HepG2 (cell line): ENCODE data around the gene SLCO3A1. TPM values are rescaled to one million over a fixed set of nuclear protein-coding genes. Genes with fewer than 3 reads are reported as not detected.

ENCODE experiments used
- ATAC-seq: fragments of 200-7000 bp; cut with Tn5 transposase; 3 replicates; pipeline ENCODE4 v1.9.1; 2020; ENCODE audit warnings: mild to moderate bottlenecking, moderate library complexity
- BruUV-seq: library from RNA; stranded (reverse); fragments of 400-500 nt; replicated peaks from 2 replicates; lab custom pipeline; 2021; lab: Mats Ljungman, UMichigan
- CTCF ChIA-PET: fragments of 300-600 bp; formaldehyde crosslinking; extraction: SDS; loops from one replicate; lab custom pipeline; 2021; ENCODE audit warnings: low total read pairs, inconsistent platforms, low intra/inter-chr PET ratio; lab: Yijun Ruan, JAX
- POLR2A ChIA-PET: fragments of 350-600 bp; sonication (Branson Sonifier 250); formaldehyde crosslinking; loops from one replicate; lab custom pipeline; 2020; ENCODE audit warnings: antibody characterized with exemption, inconsistent platforms; lab: Yijun Ruan, JAX
- DNase-seq: peaks from one replicate; pipeline ENCODE4 v3.0.0-alpha.2; 2015; ENCODE audit warnings: low spot score
- FAIRE-seq: peaks from 3 replicates; lab custom pipeline; 2011; peaks lifted over from hg19 to GRCh38; lab: Jason Lieb, UNC
- H2AFZ ChIP-seq: one replicate; pipeline ENCODE4 v1.6.1; 2011; ENCODE audit warnings: low read length, inconsistent platforms
- H3K27ac ChIP-seq: fragments of 300-600 bp; 3 replicates; pipeline ENCODE4 v1.8.0; 2011; ENCODE audit warnings: mixed run types, mild to moderate bottlenecking, mixed read lengths, low read length, inconsistent platforms; ENCODE audit not compliant: insufficient read depth; ENCODE audit errors: extremely low read length
- H3K27me3 ChIP-seq, 2 experiments: fragments of 200-600 bp in 1 of 2; 2 replicates in 1 of 2; 3 replicates in 1 of 2; pipeline versions ENCODE4 v1.6.0 to v1.8.0; 2011; ENCODE audit warnings: low read length in 2 of 2, mild to moderate bottlenecking in 2 of 2, moderate library complexity in 2 of 2, inconsistent platforms in 1 of 2; ENCODE audit not compliant: insufficient read depth in 2 of 2, control insufficient read depth in 1 of 2
- H3K36me3 ChIP-seq, 2 experiments: fragments of 200-600 bp in 1 of 2; replicated peaks in 1 of 2; 2 replicates in 1 of 2; 3 replicates in 1 of 2; pipeline versions ENCODE4 v1.5.1 to v1.8.0; 2011; ENCODE audit warnings: low read length in 2 of 2, inconsistent platforms in 1 of 2; ENCODE audit not compliant: insufficient read depth in 2 of 2, control insufficient read depth in 1 of 2
- H3K4me1 ChIP-seq: 2 replicates; pipeline ENCODE4 v1.5.1; 2012; ENCODE audit warnings: low read length, inconsistent platforms; ENCODE audit not compliant: insufficient read depth
- H3K4me2 ChIP-seq: 2 replicates; pipeline ENCODE4 v1.6.0; 2011; ENCODE audit warnings: low read depth, low read length, inconsistent platforms
- H3K4me3 ChIP-seq, 3 experiments: fragments of 200-600 bp in 1 of 3; sonication (generic), shearing (Covaris generic) in 1 of 3; replicated peaks in 1 of 3; 2 replicates each; pipeline ENCODE4 v1.5.1; 2011 to 2016; ENCODE audit warnings: low read length in 3 of 3, inconsistent platforms in 2 of 3, low read depth in 2 of 3, mild to moderate bottlenecking in 2 of 3, control low read depth in 1 of 3, mixed read lengths in 1 of 3; ENCODE audit not compliant: insufficient read depth in 1 of 3
- H3K79me2 ChIP-seq: one replicate; pipeline ENCODE4 v1.6.1; 2011; ENCODE audit warnings: low read length, inconsistent platforms; ENCODE audit not compliant: insufficient read depth
- H3K9ac ChIP-seq: 2 replicates; pipeline ENCODE4 v1.6.0; 2011; ENCODE audit warnings: mild to moderate bottlenecking, low read depth, low read length, inconsistent platforms; ENCODE audit not compliant: insufficient read depth
- H3K9me3 ChIP-seq: 2 replicates; pipeline ENCODE4 v1.5.1; 2012; ENCODE audit warnings: mild to moderate bottlenecking, low read length
- H4K20me1 ChIP-seq: 2 replicates; pipeline ENCODE4 v1.6.0; 2011; ENCODE audit warnings: inconsistent platforms, mild to moderate bottlenecking, low read length, moderate library complexity; ENCODE audit not compliant: insufficient read depth
- AHDC1 ChIP-seq: sonication (generic); formaldehyde crosslinking; IDR thresholded peaks from 2 replicates; pipeline ENCODE4 v1.5.1; 2020; ENCODE audit warnings: mild to moderate bottlenecking, missing genetic modification reagents, borderline replicate concordance
- BCL6 ChIP-seq: IDR thresholded peaks from 2 replicates; pipeline ENCODE4 v1.6.1; 2016; ENCODE audit warnings: missing genetic modification reagents, missing compliant biosample characterization
- CBX1 ChIP-seq: IDR thresholded peaks from one replicate; pipeline ENCODE4 v1.6.1; 2016; ENCODE audit warnings: antibody characterized with exemption, low read depth
- GABPA ChIP-seq, 2 experiments: IDR thresholded peaks; 2 replicates each; pipeline ENCODE4 v1.6.1; 2011 to 2016; ENCODE audit warnings: low read depth in 2 of 2, low read length in 1 of 2, missing biosample characterization in 1 of 2, missing genetic modification characterization in 1 of 2
- IRF2 ChIP-seq: IDR thresholded peaks from 2 replicates; pipeline ENCODE4 v1.6.1; 2018; ENCODE audit warnings: missing genetic modification reagents, missing compliant biosample characterization
- MED1 ChIP-seq: sonication (generic); formaldehyde crosslinking; IDR thresholded peaks from 2 replicates; pipeline ENCODE4 v1.4.0; 2020; ENCODE audit warnings: missing genetic modification reagents
- NFE2L1 ChIP-seq: sonication (generic); formaldehyde crosslinking; IDR thresholded peaks from 2 replicates; pipeline ENCODE4 v1.4.0; 2020; ENCODE audit warnings: missing genetic modification reagents, mild to moderate bottlenecking, borderline replicate concordance
- NONO ChIP-seq, 2 experiments: fragments of 450-650 bp in 1 of 2; sonication (generic) in 1 of 2; formaldehyde crosslinking in 1 of 2; IDR thresholded peaks in 1 of 2; conservative IDR thresholded peaks in 1 of 2; 2 replicates each; pipeline versions ENCODE4 v1.6.1 to v1.8.0; 2017 to 2022; ENCODE audit warnings: mild to moderate bottlenecking in 1 of 2, missing genetic modification reagents in 1 of 2, moderate library complexity in 1 of 2
- NR2F2 ChIP-seq: IDR thresholded peaks from 2 replicates; pipeline ENCODE4 v1.6.1; 2012; ENCODE audit warnings: low read depth, inconsistent platforms, borderline replicate concordance
- RFX1 ChIP-seq: fragments of 450-650 bp; IDR thresholded peaks from 2 replicates; pipeline ENCODE4 v1.6.1; 2017
- SNAPC2 ChIP-seq: sonication (generic); formaldehyde crosslinking; IDR thresholded peaks from 2 replicates; pipeline ENCODE4 v1.8.1; 2022; ENCODE audit warnings: mild to moderate bottlenecking, missing genetic modification reagents
- ZNF567 ChIP-seq: sonication (generic); formaldehyde crosslinking; IDR thresholded peaks from 2 replicates; pipeline ENCODE4 v1.8.1; 2023; ENCODE audit warnings: mild to moderate bottlenecking, missing genetic modification reagents, borderline replicate concordance
- ZNF75D ChIP-seq: sonication (generic); formaldehyde crosslinking; IDR thresholded peaks from 2 replicates; pipeline ENCODE4 v1.8.1; 2023; ENCODE audit warnings: missing genetic modification reagents, mild to moderate bottlenecking, borderline replicate concordance
- ZNF775 ChIP-seq: sonication (generic); formaldehyde crosslinking; IDR thresholded peaks from 2 replicates; pipeline ENCODE4 v1.4.0; 2020; ENCODE audit warnings: missing genetic modification reagents, mild to moderate bottlenecking, moderate library complexity, borderline replicate concordance
- ZSCAN12 ChIP-seq: sonication (generic); formaldehyde crosslinking; IDR thresholded peaks from 2 replicates; pipeline ENCODE4 v1.9.0; 2021; ENCODE audit warnings: mild to moderate bottlenecking, missing genetic modification reagents
- WGBS: methylation state at CpG from one replicate; pipeline ENCODE4 v1.1.6; 2017; ENCODE audit warnings: low lambda C conversion rate; 5-methylcytosine and 5-hydroxymethylcytosine counted together
- in situ Hi-C: cut with HindIII; loops from 2 replicates; pipeline ENCODE4 v1.10.0; 2017; ENCODE audit warnings: low pct_unique_long_range_greater_than_20kb; ENCODE audit not compliant: extremely low pct_ligation_motif_present
- intact Hi-C: fragments of 100-400 bp; cut with micrococcal nuclease; formaldehyde crosslinking; loops from one replicate; pipeline ENCODE4 v1.10.0; 2022; ENCODE audit not compliant: unreplicated experiment
- polyA plus RNA-seq, 8 experiments: library from polyadenylated mRNA; depleted of rRNA in 3 of 8; stranded (reverse) in 7 of 8; unstranded in 1 of 8; fragments of >200 nt; fragmentation: Illumina TruSeq in 4 of 8; extraction: Trizol in 4 of 8; gene quantifications; 2 replicates each; pipeline versions ENCODE4 v1.2.1 to v1.2.3, GENCODE V29; 2011 to 2016; ENCODE audit warnings: low read depth in 4 of 8, missing spikeins in 1 of 8, mixed read lengths in 1 of 8; ENCODE audit not compliant: insufficient read depth in 1 of 8
- total RNA-seq, 5 experiments: library from RNA; depleted of rRNA; stranded (reverse); fragments of >200 nt; fragmentation: Illumina TruSeq; extraction: Trizol; gene quantifications; 2 replicates each; pipeline ENCODE4 v1.2.3, GENCODE V29; 2016; ENCODE audit warnings: low read depth in 1 of 5

SLCO3A1 gene
- total and polyA plus RNA-seq, 2 of the 13 experiments (the other 11 are each of a cell fraction or from before 2014, with no cell fraction given), result 0.02 TPM; not detected in 1

- Histone ChIP-seq H3K36me3 (no peaks in the 10 kb centered on the region), H3K9ac (no peak overlapping the region), H2AFZ (no peak overlapping the region), H3K4me3 (no peak overlapping the region), H4K20me1 (no peaks in the 10 kb centered on the region), H3K4me1 (no peaks in the 10 kb centered on the region), H3K27ac (no peak overlapping the region), H3K9me3 (no peaks in the 10 kb centered on the region), H3K27me3 (peaks cover 0 to 5% of the 10 kb centered on the region in 2 experiments; a peak in 1 of 5 replicates), H3K79me2 (no peaks in the 10 kb centered on the region), H3K4me2 (no peak overlapping the region)
- ChIA-PET CTCF (no interaction called here), POLR2A (no interaction called here)
- WGBS, result 0% methylated on average over 2 of the region's 2 CpGs
- no peak for ATAC-seq
- TF ChIP-seq IRF2 (CRISPR knock-in tag), result no peak
- TF ChIP-seq CBX1, result no peak
- TF ChIP-seq RFX1, result no peak
- TF ChIP-seq NONO (IDR thresholded peaks at IDR 0.05), result no peak
- TF ChIP-seq NONO (CRISPR knock-in tag; conservative IDR thresholded peaks at IDR 0.05), result no peak
- TF ChIP-seq ZNF75D, result no peak
- no peak for TF ChIP-seq NFE2L1 (CRISPR knock-in tag)
- TF ChIP-seq ZNF775, result no peak
- no peak for TF ChIP-seq GABPA (IDR thresholded peaks at IDR 0.05; ENCODE audit: low read depth, low read length)
- no peak for TF ChIP-seq GABPA (CRISPR knock-in tag; IDR thresholded peaks at IDR 0.05; ENCODE audit: low read depth)
- no peak for TF ChIP-seq MED1 (CRISPR knock-in tag)
- no peak for TF ChIP-seq BCL6 (CRISPR knock-in tag)
- TF ChIP-seq ZNF567 (CRISPR knock-in tag), result no peak
- no peak for TF ChIP-seq NR2F2
- no peak for TF ChIP-seq SNAPC2 (CRISPR knock-in tag)
- TF ChIP-seq AHDC1 (CRISPR knock-in tag), result no peak
- TF ChIP-seq ZSCAN12 (CRISPR knock-in tag), result no peak
- no TSS peak for BruUV-seq
- intact Hi-C loops, result no loop called here
- FAIRE-seq, result no peak
- in situ Hi-C loops, result no loop called here
- DNase-seq, result no peak
Observed at GRCh38 chr15:91879158-91879557, 25.6 kb downstream of the SLCO3A1 start.
